BLaER1 treated with 17β-estradiol and CSF1 and Interleukin-3, amounts not matched to agents 10 nM and 100 nM (cell line): ENCODE results near the gene PRAMEF8.
"Not testable (repeated sequence)": the region's sequence is repeated elsewhere in the genome, so short reads cannot be mapped to it uniquely, and the experiment has no call there.

Source experiments
- H3K27ac ChIP-seq, 11 experiments: shearing (Covaris generic); formaldehyde crosslinking; 2 replicates each; pipeline ENCODE4 v1.8.1; 2022
- H3K27me3 ChIP-seq, 11 experiments: shearing (Covaris generic); formaldehyde crosslinking; 2 replicates each; pipeline ENCODE4 v1.8.1; 2022
- H3K36me3 ChIP-seq, 11 experiments: shearing (Covaris generic); formaldehyde crosslinking; 2 replicates each; pipeline ENCODE4 v1.8.1; 2022
- H3K4me1 ChIP-seq, 10 experiments: shearing (Covaris generic); formaldehyde crosslinking; 2 replicates each; pipeline ENCODE4 v1.8.1; 2022
- H3K4me2 ChIP-seq, 11 experiments: shearing (Covaris generic); formaldehyde crosslinking; 2 replicates each; pipeline ENCODE4 v1.8.1; 2022
- H3K4me3 ChIP-seq, 10 experiments: shearing (Covaris generic); formaldehyde crosslinking; 2 replicates each; pipeline ENCODE4 v1.8.1; 2022
- H3K9ac ChIP-seq, 11 experiments: shearing (Covaris generic); formaldehyde crosslinking; 2 replicates each; pipeline ENCODE4 v1.8.1; 2022
- H3K9me3 ChIP-seq, 11 experiments: shearing (Covaris generic); formaldehyde crosslinking; replicated peaks in 1 of 11; 2 replicates each; pipeline ENCODE4 v1.8.1; 2022
- H4K20me1 ChIP-seq, 11 experiments: shearing (Covaris generic); formaldehyde crosslinking; 2 replicates each; pipeline ENCODE4 v1.8.1; 2022

PRAMEF8 gene

DNA sequence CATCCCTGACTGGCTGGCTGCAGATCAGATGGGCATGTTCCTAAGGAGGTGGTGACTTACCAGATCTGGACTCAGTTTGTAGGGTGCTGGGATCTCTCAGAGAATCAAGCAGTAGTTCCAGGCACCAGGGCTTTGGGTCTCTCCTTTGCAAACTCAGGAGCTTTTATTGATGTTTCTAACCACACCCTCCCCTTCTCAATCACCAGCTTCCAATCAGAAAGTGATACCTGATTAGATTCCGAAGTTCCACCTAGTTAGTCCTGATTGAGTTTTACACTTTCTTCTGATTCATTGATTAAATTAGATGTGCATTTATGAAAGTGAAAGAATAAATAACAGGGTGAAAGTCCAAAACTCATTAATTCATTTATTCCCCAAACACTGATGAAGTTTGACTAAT is at the start of gene PRAMEF8:
Gene PRAMEF8 (minus strand): TSS at position 101 of the 400 bp plus-strand sequence. CDS start 1,046 bp downstream, outside the sequence.
- H3K9me3 ChIP-seq, H3K27me3 ChIP-seq, H3K36me3 ChIP-seq, H3K4me2 ChIP-seq, H3K4me1 ChIP-seq, H3K27ac ChIP-seq, H3K4me3 ChIP-seq, H4K20me1 ChIP-seq, H3K9ac ChIP-seq: not testable (repeated sequence)

DNA sequence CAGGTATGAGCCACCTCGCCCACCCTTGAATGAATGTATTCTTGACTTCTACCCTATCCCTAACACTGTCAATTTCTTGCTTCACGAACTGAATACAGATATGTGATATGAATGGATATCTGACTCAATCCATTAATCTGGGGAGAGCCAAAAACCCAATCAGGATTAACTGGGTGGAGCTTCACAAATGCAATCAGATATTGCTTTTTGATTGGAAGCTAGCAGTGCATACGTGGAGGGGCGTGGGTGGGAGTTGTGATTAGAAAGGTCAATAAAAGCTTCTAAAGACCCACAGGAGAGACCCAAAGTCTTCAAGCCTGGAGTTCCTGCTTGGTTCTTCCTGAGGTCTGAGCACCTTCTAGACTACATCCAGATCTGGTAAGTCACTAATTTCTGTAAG is 30.3 kb upstream of the PRAMEF8 start, which contains the start of gene PRAMEF15:
Gene PRAMEF15 (plus strand): TSS at position 301 of the 400 bp plus-strand sequence. CDS start 2,827 bp downstream, outside the sequence.
- H3K27ac ChIP-seq, H3K9ac ChIP-seq, H3K9me3 ChIP-seq, H3K27me3 ChIP-seq, H3K36me3 ChIP-seq, H3K4me3 ChIP-seq, H4K20me1 ChIP-seq, H3K4me1 ChIP-seq, H3K4me2 ChIP-seq: not testable (repeated sequence)

DNA sequence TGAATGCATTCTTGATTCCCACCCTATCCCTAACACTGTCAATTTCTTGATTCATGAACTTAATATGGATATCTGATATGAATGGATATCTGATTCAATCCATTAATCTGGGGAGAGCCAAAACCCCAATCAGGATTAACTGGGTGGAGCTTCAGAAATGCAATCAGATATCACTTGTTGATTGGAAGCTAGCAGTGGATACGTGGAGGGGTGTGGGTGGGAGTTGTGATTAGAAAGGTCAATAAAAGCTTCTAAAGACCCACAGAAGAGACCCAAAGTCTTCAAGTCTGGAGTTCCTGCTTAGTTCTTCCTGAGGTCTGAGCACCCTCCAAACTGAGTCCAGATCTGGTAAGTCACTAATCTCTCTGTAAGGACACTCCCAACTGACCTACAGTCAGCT is 18.3 kb upstream of the PRAMEF8 start, which contains the start of gene PRAMEF33:
Gene PRAMEF33 (plus strand): TSS at position 301 of the 400 bp plus-strand sequence. CDS start 2,416 bp downstream, outside the sequence.
- not testable (repeated sequence) for H3K27ac ChIP-seq, H3K9me3 ChIP-seq, H3K4me1 ChIP-seq, H3K27me3 ChIP-seq, H3K4me2 ChIP-seq, H3K4me3 ChIP-seq, H3K9ac ChIP-seq, H3K36me3 ChIP-seq, H4K20me1 ChIP-seq

GRCh38 chr1:13302197-13302596 is 17.3 kb upstream of the PRAMEF8 start:
- not testable (repeated sequence) for H3K9ac ChIP-seq, H3K27ac ChIP-seq, H4K20me1 ChIP-seq, H3K4me3 ChIP-seq, H3K27me3 ChIP-seq, H3K36me3 ChIP-seq, H3K9me3 ChIP-seq, H3K4me1 ChIP-seq, H3K4me2 ChIP-seq

- H3K4me3 ChIP-seq, H3K36me3 ChIP-seq, H3K27me3 ChIP-seq, H3K9me3 ChIP-seq, H3K9ac ChIP-seq, H3K4me1 ChIP-seq, H3K4me2 ChIP-seq, H4K20me1 ChIP-seq, H3K27ac ChIP-seq: not testable (repeated sequence)
These were observed 13.8 kb upstream of the PRAMEF8 start for GRCh38 chr1:13298699-13299098.

DNA sequence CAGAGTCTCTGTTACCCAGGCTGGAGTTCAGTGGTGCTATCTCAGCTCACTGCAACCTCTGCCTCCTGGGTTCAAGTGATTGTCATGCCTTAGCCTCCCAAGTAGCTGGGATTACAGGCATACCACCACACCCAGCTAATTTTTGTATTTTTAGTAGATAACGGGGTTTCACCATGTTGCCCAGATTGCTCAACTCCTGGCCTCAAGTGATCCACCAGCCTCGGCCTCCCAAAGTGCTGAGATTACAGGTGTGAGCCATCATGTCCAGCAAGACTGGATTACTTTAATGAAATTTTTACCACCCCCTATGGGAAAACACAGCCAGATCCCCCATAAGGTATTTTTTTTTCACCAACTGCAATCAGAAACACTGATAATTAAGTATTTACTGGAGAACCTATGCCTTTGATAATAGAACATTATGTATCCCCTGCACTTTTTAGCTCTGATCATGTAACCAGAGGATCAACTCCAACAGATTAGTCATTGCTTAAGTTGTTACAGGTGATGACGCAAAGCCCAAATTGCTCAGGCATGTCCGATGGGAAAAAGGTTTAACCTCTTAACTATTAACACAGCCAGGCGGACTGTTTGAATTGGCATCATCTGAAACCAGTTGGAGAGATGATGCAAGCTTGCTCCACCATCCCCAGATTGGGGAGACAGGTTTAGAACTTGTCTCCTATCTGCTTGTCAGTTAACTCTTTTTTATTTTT is 12.4 kb upstream of the PRAMEF8 start:
- not testable (repeated sequence) for H3K4me1 ChIP-seq, H3K4me2 ChIP-seq, H3K9me3 ChIP-seq, H4K20me1 ChIP-seq, H3K36me3 ChIP-seq, H3K27me3 ChIP-seq, H3K9ac ChIP-seq, H3K4me3 ChIP-seq, H3K27ac ChIP-seq

DNA sequence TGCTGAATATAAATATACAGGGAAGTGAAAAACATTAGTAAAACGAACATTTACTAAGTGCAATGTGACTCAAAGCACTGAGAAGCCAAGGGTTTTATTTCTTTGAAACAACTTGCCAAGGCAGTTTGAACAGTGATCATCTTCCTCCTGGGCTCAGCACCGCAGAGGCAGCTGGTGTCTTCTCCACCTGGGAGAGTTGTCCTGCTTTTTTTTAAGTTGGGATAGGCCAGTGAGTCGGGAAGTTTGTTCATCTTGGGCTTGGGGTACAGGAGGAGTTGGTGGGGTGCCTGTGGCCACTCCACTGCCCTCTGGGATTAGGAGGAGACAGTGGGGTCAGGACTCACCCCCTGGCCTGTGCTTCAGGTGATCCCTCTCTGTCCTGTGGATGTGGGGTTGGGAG is 4.1 kb upstream of the PRAMEF8 start:
- not testable (repeated sequence) for H3K27ac ChIP-seq, H3K4me2 ChIP-seq, H3K9me3 ChIP-seq, H3K4me1 ChIP-seq, H3K27me3 ChIP-seq, H3K4me3 ChIP-seq, H4K20me1 ChIP-seq, H3K36me3 ChIP-seq, H3K9ac ChIP-seq

- not testable (repeated sequence) for H3K9ac ChIP-seq, H3K4me1 ChIP-seq, H3K9me3 ChIP-seq
These were observed 5.3 kb downstream of the PRAMEF8 start for GRCh38 chr1:13279617-13280016.

DNA sequence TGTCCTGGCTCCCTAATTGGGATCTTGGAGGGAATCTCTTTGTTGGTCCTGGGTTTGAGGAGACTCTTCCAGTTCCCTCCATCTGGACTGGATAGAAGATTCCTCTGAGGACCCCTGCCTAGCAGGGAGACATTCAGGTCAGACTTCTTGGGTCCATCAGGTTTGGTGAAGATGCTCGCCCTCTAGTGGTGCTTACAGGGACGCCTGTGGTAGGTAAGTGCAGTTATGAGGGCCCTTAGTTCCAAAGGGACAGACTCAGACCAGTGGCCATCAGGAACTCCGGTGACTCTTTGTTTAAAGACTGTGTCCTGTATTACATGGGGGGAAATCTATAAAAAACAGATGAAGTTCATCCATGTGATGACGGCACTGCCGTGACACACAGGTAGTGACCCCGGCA is 7.9 kb downstream of the PRAMEF8 start:
- H3K36me3 ChIP-seq, H3K27ac ChIP-seq, H3K9ac ChIP-seq, H3K4me2 ChIP-seq, H3K4me3 ChIP-seq, H3K27me3 ChIP-seq, H3K4me1 ChIP-seq, H4K20me1 ChIP-seq, H3K9me3 ChIP-seq: not testable (repeated sequence)

More at GRCh38 chr1:13279617-13280016, 5.3 kb downstream of the PRAMEF8 start:
- not testable (repeated sequence) for H3K4me3 ChIP-seq, H3K27ac ChIP-seq, H4K20me1 ChIP-seq, H3K36me3 ChIP-seq, H3K27me3 ChIP-seq, H3K4me2 ChIP-seq

DNA sequence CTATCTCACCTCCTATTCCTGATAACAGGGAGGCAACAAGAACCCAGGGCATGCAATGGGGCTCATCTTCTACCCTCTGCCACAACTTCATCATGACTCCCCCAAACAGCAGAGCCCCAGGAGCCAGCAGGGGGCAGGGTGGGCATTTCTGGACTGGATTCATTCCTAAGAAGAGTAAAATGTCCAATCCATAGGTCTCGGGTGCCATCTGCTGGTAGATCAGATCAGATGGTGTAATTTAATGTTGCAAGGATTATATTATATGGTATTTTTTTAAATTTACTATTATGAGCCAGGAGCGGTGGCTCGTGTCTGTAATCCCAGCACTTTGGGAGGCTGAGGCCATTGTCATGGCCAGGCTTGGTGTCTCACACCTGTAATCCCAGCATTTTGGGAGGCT is 19.8 kb downstream of the PRAMEF8 start:
- H3K27ac ChIP-seq, H3K4me1 ChIP-seq, H3K4me2 ChIP-seq: not testable (repeated sequence)

DNA sequence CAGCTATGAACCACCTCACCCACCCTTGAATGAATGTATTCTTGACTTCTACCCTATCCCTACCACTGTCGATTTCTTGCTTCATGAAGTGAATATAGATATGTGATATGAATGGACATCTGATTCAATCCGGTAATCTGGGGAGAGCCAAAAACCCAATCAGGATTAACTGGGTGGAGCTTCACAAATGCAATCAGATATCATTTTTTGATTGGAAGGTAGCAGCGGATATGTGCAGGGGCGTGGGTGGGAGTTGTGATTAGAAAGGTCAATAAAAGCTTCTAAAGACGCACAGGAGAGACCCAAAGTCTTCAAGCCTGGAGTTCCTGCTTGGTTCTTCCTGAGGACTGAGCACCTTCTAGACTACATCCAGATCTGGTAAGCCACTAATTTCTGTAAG is 31.0 kb downstream of the PRAMEF8 start, which contains the start of gene PRAMEF5:
Gene PRAMEF5 (plus strand): TSS at position 301 of the 400 bp plus-strand sequence. CDS start 5,071 bp downstream, outside the sequence.
- H3K27me3 ChIP-seq, H3K4me1 ChIP-seq, H3K27ac ChIP-seq, H4K20me1 ChIP-seq, H3K9ac ChIP-seq, H3K36me3 ChIP-seq, H3K4me3 ChIP-seq, H3K9me3 ChIP-seq, H3K4me2 ChIP-seq: not testable (repeated sequence)

More for the DNA sequence above, 19.8 kb downstream of the PRAMEF8 start:
- H3K36me3 ChIP-seq, H3K9me3 ChIP-seq, H3K4me3 ChIP-seq, H4K20me1 ChIP-seq, H3K9ac ChIP-seq, H3K27me3 ChIP-seq: not testable (repeated sequence)

DNA sequence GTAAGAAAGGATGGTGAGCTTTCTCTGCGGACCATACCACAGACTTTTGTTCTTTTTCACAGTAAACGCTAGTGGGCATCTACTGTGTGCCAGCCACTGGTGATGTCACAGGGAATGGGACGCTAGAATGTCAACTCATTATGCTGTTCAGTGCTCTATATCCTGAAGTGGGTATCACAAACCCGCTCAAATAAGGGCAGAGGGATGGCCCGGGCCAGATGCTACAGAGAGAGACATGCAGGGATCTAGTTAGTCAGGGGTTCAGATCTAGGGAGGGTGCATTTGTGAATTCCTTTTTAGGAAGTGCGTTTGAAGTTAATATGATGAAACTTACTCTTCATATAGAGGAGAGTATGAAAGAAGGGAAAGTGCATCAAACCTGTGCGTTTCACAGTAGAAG is 37.8 kb downstream of the PRAMEF8 start:
- H3K27me3 ChIP-seq, H4K20me1 ChIP-seq, H3K9me3 ChIP-seq, H3K4me2 ChIP-seq, H3K4me3 ChIP-seq, H3K36me3 ChIP-seq, H3K9ac ChIP-seq, H3K27ac ChIP-seq, H3K4me1 ChIP-seq: not testable (repeated sequence)

GRCh38 chr1:13246554-13246871 is 38.4 kb downstream of the PRAMEF8 start:
- H4K20me1 ChIP-seq, H3K27ac ChIP-seq, H3K36me3 ChIP-seq, H3K9me3 ChIP-seq, H3K4me3 ChIP-seq, H3K9ac ChIP-seq, H3K27me3 ChIP-seq, H3K4me2 ChIP-seq, H3K4me1 ChIP-seq: not testable (repeated sequence)

DNA sequence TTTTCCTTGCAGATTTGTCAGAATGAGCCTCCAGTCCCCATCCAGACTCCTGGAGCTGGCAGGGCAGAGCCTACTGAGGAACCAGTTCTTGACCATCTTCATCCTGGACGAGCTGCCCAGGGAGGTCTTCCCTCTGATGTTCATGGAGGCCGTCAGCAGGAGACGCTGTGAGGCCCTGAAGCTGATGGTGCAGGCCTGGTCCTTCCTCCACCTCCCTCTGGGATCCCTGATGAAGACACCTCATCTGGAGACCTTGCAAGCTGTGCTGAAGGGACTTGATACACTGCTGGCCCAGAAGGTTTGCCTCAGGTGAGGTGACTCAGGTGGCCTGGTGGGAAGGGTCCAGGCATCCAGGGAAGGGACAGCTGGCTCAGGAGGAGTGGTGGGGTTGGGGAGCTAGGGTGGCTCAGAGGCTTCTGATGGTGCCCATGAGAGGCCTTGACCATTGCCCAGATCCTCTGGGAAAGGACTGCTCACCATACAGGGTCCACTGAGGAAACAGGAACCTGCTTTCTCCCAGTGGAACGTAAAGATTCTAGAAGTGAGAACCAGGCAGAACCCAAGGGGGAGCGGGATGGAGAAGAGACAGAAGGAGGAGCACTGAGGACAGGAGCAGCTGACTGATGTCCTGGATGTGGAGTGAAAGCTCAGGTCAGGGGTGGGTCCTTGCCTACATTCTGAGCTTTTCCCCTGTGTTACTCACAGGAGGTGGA is 38.9 kb downstream of the PRAMEF8 start:
- H3K27me3 ChIP-seq, H3K27ac ChIP-seq, H3K4me2 ChIP-seq, H3K9me3 ChIP-seq, H3K4me3 ChIP-seq, H3K36me3 ChIP-seq, H3K9ac ChIP-seq, H3K4me1 ChIP-seq, H4K20me1 ChIP-seq: not testable (repeated sequence)
